HEK293T (cell line): ENCODE measurements around the gene FKBP8.

ENCODE experiments used
- BHLHE40 ChIP-seq: fragments of 450-650 bp; IDR thresholded peaks from 2 replicates; pipeline ENCODE4 v1.6.1; 2016; ENCODE audit warnings: mild to moderate bottlenecking, moderate library complexity, borderline replicate concordance
- ELF4 ChIP-seq: fragments of 450-650 bp; IDR thresholded peaks from 2 replicates; pipeline ENCODE4 v1.6.1; 2017; ENCODE audit warnings: antibody characterized with exemption
- FOXK2 ChIP-seq: fragments of 450-650 bp; IDR thresholded peaks from 2 replicates; pipeline ENCODE4 v1.6.1; 2016; ENCODE audit warnings: mild to moderate bottlenecking
- FOXM1 ChIP-seq: fragments of 450-650 bp; IDR thresholded peaks from 2 replicates; pipeline ENCODE4 v1.6.1; 2017; ENCODE audit warnings: mild to moderate bottlenecking, borderline replicate concordance
- HDGF ChIP-seq: fragments of 450-650 bp; IDR thresholded peaks from 2 replicates; pipeline ENCODE4 v1.6.1; 2017; ENCODE audit warnings: antibody characterized with exemption, borderline replicate concordance
- L3MBTL2 ChIP-seq: fragments of 450-650 bp; conservative IDR thresholded peaks from 2 replicates; pipeline ENCODE4 v1.6.1; 2016; ENCODE audit warnings: mild to moderate bottlenecking
- LEF1 ChIP-seq: fragments of 450-650 bp; IDR thresholded peaks from 2 replicates; pipeline ENCODE4 v1.6.1; 2017; ENCODE audit warnings: mild to moderate bottlenecking, borderline replicate concordance
- NFRKB ChIP-seq: fragments of 450-650 bp; IDR thresholded peaks from 2 replicates; pipeline ENCODE4 v1.6.1; 2016; ENCODE audit warnings: mild to moderate bottlenecking, moderate library complexity
- ZNF384 ChIP-seq: fragments of 450-650 bp; IDR thresholded peaks from 2 replicates; pipeline ENCODE4 v1.6.1; 2016

DNA sequence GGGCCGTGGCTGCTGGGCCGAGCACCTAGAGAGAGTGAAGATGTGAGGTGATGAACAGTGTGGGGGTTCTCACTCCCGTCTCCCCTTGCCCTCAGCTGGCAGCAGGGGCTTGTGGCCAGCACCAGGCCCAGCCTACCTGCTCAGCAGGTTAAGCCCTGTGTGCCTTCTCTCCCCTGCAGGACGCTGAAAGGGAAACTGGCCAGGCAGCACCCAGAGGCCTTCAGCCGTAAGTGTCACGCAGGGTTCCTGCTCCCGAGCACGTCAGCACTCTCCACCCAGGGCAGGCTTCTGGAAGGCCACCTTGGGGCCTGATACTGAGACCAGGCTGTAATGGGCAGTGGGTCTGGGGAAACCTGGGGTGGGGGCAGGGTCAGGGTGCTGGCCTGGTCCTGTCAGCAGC lies 23.6 kb upstream of the FKBP8 start:
- no peak for TF ChIP-seq LEF1
- TF ChIP-seq L3MBTL2 = no peak
- TF ChIP-seq FOXK2 = no peak
- TF ChIP-seq ELF4 = no peak
- no peak for TF ChIP-seq BHLHE40
- TF ChIP-seq HDGF = no peak
- TF ChIP-seq NFRKB = no peak
- no peak for TF ChIP-seq FOXM1
- no peak for TF ChIP-seq ZNF384
